Measurements from ENCODE around the gene ARHGAP6.

ARHGAP6 gene

GRCh38 chrX:11351375-11352295 lies 314.1 kb downstream of the ARHGAP6 start:
- no peak for DNase-seq (ENCODE audit: low read depth)

- no peak for DNase-seq (ENCODE audit: low read depth)
Observed at GRCh38 chrX:11349661-11350337, 315.9 kb downstream of the ARHGAP6 start.

- DNase-seq (ENCODE audit: low read depth) = no peak
Observed at GRCh38 chrX:11349020-11349419, 316.7 kb downstream of the ARHGAP6 start.

- DNase-seq (ENCODE audit: low read depth) = no peak
Observed at GRCh38 chrX:11347300-11347699, 318.4 kb downstream of the ARHGAP6 start.

GRCh38 chrX:11346121-11346682 lies 319.5 kb downstream of the ARHGAP6 start:
- DNase-seq (ENCODE audit: low read depth) = no peak

GRCh38 chrX:11342673-11343072 lies 323.0 kb downstream of the ARHGAP6 start:
- DNase-seq (ENCODE audit: low read depth) = no peak

- DNase-seq (ENCODE audit: low read depth) = no peak
Observed at GRCh38 chrX:11341274-11342201, 324.2 kb downstream of the ARHGAP6 start.

GRCh38 chrX:11337292-11338009 lies 328.3 kb downstream of the ARHGAP6 start:
- no peak for DNase-seq (ENCODE audit: low read depth)

- no peak for DNase-seq (ENCODE audit: low read depth)
Observed at GRCh38 chrX:11336201-11336600, 329.5 kb downstream of the ARHGAP6 start.

GRCh38 chrX:11334165-11334564 lies 331.6 kb downstream of the ARHGAP6 start:
- DNase-seq (ENCODE audit: low read depth) = no peak

- DNase-seq (ENCODE audit: low read depth) = no peak
Observed at GRCh38 chrX:11331788-11332187, 333.9 kb downstream of the ARHGAP6 start.

- no peak for DNase-seq (ENCODE audit: low read depth)
Observed at GRCh38 chrX:11329021-11329420, 336.7 kb downstream of the ARHGAP6 start.

GRCh38 chrX:11328134-11328533 lies 337.6 kb downstream of the ARHGAP6 start:
- no peak for DNase-seq (ENCODE audit: low read depth)

- DNase-seq (ENCODE audit: low read depth) = no peak
Observed at GRCh38 chrX:11321986-11322385, 343.7 kb downstream of the ARHGAP6 start.

- DNase-seq (ENCODE audit: low read depth) = no peak
Observed at GRCh38 chrX:11319806-11320520, 345.8 kb downstream of the ARHGAP6 start.

- no peak for DNase-seq (ENCODE audit: low read depth)
Observed at GRCh38 chrX:11311706-11312105, 354.0 kb downstream of the ARHGAP6 start.

- no peak for DNase-seq (ENCODE audit: low read depth)
Observed at GRCh38 chrX:11309220-11309619, 356.5 kb downstream of the ARHGAP6 start.

GRCh38 chrX:11305641-11306040 lies 360.1 kb downstream of the ARHGAP6 start:
- DNase-seq (ENCODE audit: low read depth) = no peak

GRCh38 chrX:11304829-11305228 lies 360.9 kb downstream of the ARHGAP6 start:
- no peak for DNase-seq (ENCODE audit: low read depth)

- no peak for DNase-seq (ENCODE audit: low read depth)
Observed at GRCh38 chrX:11298600-11298999, 367.1 kb downstream of the ARHGAP6 start.

- DNase-seq (ENCODE audit: low read depth) = no peak
Observed at GRCh38 chrX:11296051-11296450, 369.7 kb downstream of the ARHGAP6 start.
